ENCODE results near the gene FAM193A.
"Not testable (repeated sequence)": the region's sequence is repeated elsewhere in the genome, so short reads cannot be mapped to it uniquely, and the experiment has no call there.

The FAM193A gene

GRCh38 chr4:2578106-2578505 lies 41.7 kb downstream of the FAM193A start:
- no peak for DNase-seq (ENCODE audit: low read depth)

GRCh38 chr4:2579910-2580309 lies 43.5 kb downstream of the FAM193A start:
- no peak for DNase-seq (ENCODE audit: low read depth)

GRCh38 chr4:2583092-2583491 lies 46.6 kb downstream of the FAM193A start:
- no peak for DNase-seq (ENCODE audit: low read depth)

- peak; percentile 59 for DNase-seq (ENCODE audit: low read depth)
Observed at GRCh38 chr4:2583517-2583916, 47.1 kb downstream of the FAM193A start.

GRCh38 chr4:2586502-2586901 lies 50.1 kb downstream of the FAM193A start:
- DNase-seq (ENCODE audit: low read depth): no peak

- DNase-seq (ENCODE audit: low read depth): no peak
Observed at GRCh38 chr4:2587213-2587823, 50.9 kb downstream of the FAM193A start.

GRCh38 chr4:2588259-2588658 lies 51.8 kb downstream of the FAM193A start:
- DNase-seq (ENCODE audit: low read depth): no peak

- peak; percentile 63 for DNase-seq (ENCODE audit: low read depth)
Observed at GRCh38 chr4:2591189-2591588, 54.7 kb downstream of the FAM193A start.

GRCh38 chr4:2592014-2592413 lies 55.6 kb downstream of the FAM193A start:
- not testable (repeated sequence) for DNase-seq (ENCODE audit: low read depth)

- no peak for DNase-seq (ENCODE audit: low read depth)
Observed at GRCh38 chr4:2592572-2592971, 56.1 kb downstream of the FAM193A start.

- no peak for DNase-seq (ENCODE audit: low read depth)
Observed at GRCh38 chr4:2593003-2593402, 56.6 kb downstream of the FAM193A start.

GRCh38 chr4:2595436-2595835 lies 59.0 kb downstream of the FAM193A start:
- no peak for DNase-seq (ENCODE audit: low read depth)

GRCh38 chr4:2595952-2596552 lies 59.6 kb downstream of the FAM193A start:
- DNase-seq (ENCODE audit: low read depth): no peak

GRCh38 chr4:2596611-2597010 lies 60.2 kb downstream of the FAM193A start:
- no peak for DNase-seq (ENCODE audit: low read depth)

GRCh38 chr4:2598511-2599303 lies 62.3 kb downstream of the FAM193A start:
- DNase-seq (ENCODE audit: low read depth): peak; percentile 10

GRCh38 chr4:2599304-2599654 lies 62.8 kb downstream of the FAM193A start:
- DNase-seq (ENCODE audit: low read depth): no peak

- no peak for DNase-seq (ENCODE audit: low read depth)
Observed at GRCh38 chr4:2600878-2601277, 64.4 kb downstream of the FAM193A start.

- no peak for DNase-seq (ENCODE audit: low read depth)
Observed at GRCh38 chr4:2604614-2605013, 68.2 kb downstream of the FAM193A start.

GRCh38 chr4:2606960-2607506 lies 70.6 kb downstream of the FAM193A start:
- no peak for DNase-seq (ENCODE audit: low read depth)

GRCh38 chr4:2607822-2608221 lies 71.4 kb downstream of the FAM193A start:
- DNase-seq (ENCODE audit: low read depth): no peak

GRCh38 chr4:2608291-2608690 lies 71.8 kb downstream of the FAM193A start:
- DNase-seq (ENCODE audit: low read depth): no peak

GRCh38 chr4:2615821-2616220 lies 79.4 kb downstream of the FAM193A start:
- DNase-seq (ENCODE audit: low read depth): no peak

- no peak for DNase-seq (ENCODE audit: low read depth)
Observed at GRCh38 chr4:2617955-2618354, 81.5 kb downstream of the FAM193A start.
